Esophagus squamous epithelium (tissue), 4 donors: Measurements from ENCODE around the gene SREBF2.

Experiments
- CTCF ChIP-seq, 6 experiments: fragments of 450-650 bp in 4 of 6; fragments of 200-600 bp in 2 of 6; sonication (generic) in 2 of 6; IDR thresholded peaks; one replicate each; pipeline ENCODE4 v1.5.1; 2016 to 2019; ENCODE audit warnings: antibody characterized with exemption in 6 of 6, mild to moderate bottlenecking in 4 of 6, moderate library complexity in 4 of 6
- POLR2A ChIP-seq, 4 donors: fragments of 450-650 bp; IDR thresholded peaks; one replicate each; pipeline ENCODE4 v1.6.1; 2017; ENCODE audit warnings: antibody characterized with exemption in 4 of 4, mild to moderate bottlenecking in 4 of 4, moderate library complexity in 3 of 4

GRCh38 chr22:41801886-41802285 lies 31.0 kb upstream of the SREBF2 start:
- TF ChIP-seq CTCF (IDR thresholded peaks at IDR 0.05): no peak
- no peak for TF ChIP-seq POLR2A (IDR thresholded peaks at IDR 0.05)
